Liver (tissue), 9 donors: Measurements from ENCODE around the gene WWC2. TPM values are rescaled to one million over a fixed set of nuclear protein-coding genes. Genes with fewer than 3 reads are reported as not detected.

Experiments used
- DNase-seq: peaks from one replicate; pipeline ENCODE4 v3.0.0-alpha.2; 2017; ENCODE audit warnings: low spot score
- H3K27ac ChIP-seq, 2 donors: one replicate each; pipeline ENCODE4 v1.7.0; 2013; ENCODE audit warnings: inconsistent platforms in 2 of 2, low read length in 2 of 2, control low read depth in 1 of 2, low read depth in 1 of 2, mild to moderate bottlenecking in 1 of 2
- H3K27me3 ChIP-seq, 4 donors: one replicate each; pipeline versions ENCODE4 v1.6.1 to v1.7.0; 2013; ENCODE audit warnings: low read length in 3 of 4, inconsistent platforms in 1 of 4, mild to moderate bottlenecking in 1 of 4, moderate library complexity in 1 of 4; ENCODE audit not compliant: control insufficient read depth in 4 of 4, insufficient read depth in 4 of 4
- H3K36me3 ChIP-seq, 4 donors: one replicate each; pipeline versions ENCODE4 v1.6.1 to v1.7.0; 2013; ENCODE audit warnings: low read length in 3 of 4, mild to moderate bottlenecking in 3 of 4, low read depth in 1 of 4, moderate library complexity in 1 of 4; ENCODE audit not compliant: control insufficient read depth in 4 of 4, insufficient read depth in 3 of 4
- H3K4me1 ChIP-seq, 4 donors: one replicate each; pipeline versions ENCODE4 v1.6.1 to v1.7.0; 2013; ENCODE audit warnings: low read length in 3 of 4, mild to moderate bottlenecking in 3 of 4, moderate library complexity in 1 of 4; ENCODE audit not compliant: control insufficient read depth in 4 of 4, insufficient read depth in 4 of 4
- H3K4me3 ChIP-seq, 3 donors: one replicate each; pipeline versions ENCODE4 v1.6.1 to v1.7.0; 2013; ENCODE audit warnings: low read length in 3 of 3, control low read depth in 1 of 3, low read depth in 1 of 3, mild to moderate bottlenecking in 1 of 3
- H3K9ac ChIP-seq, 2 donors: one replicate each; pipeline ENCODE4 v1.7.0; 2013; ENCODE audit warnings: low read length in 2 of 2, mild to moderate bottlenecking in 2 of 2, moderate library complexity in 2 of 2, control low read depth in 1 of 2, low read depth in 1 of 2
- H3K9me3 ChIP-seq, 4 donors: one replicate each; pipeline versions ENCODE4 v1.6.1 to v1.7.0; 2013; ENCODE audit warnings: low read length in 3 of 4; ENCODE audit not compliant: control insufficient read depth in 4 of 4
- ATF3 ChIP-seq: IDR thresholded peaks from 2 replicates; pipeline ENCODE4 v1.6.1; 2016; ENCODE audit warnings: antibody characterized with exemption
- EGR1 ChIP-seq, 2 donors: IDR thresholded peaks; 2 replicates each; pipeline ENCODE4 v1.6.1; 2016 to 2018; ENCODE audit warnings: antibody characterized with exemption in 2 of 2, low read depth in 2 of 2
- FOXA1 ChIP-seq: IDR thresholded peaks from 2 replicates; pipeline ENCODE4 v1.6.1; 2016; ENCODE audit warnings: antibody characterized with exemption
- FOXA2 ChIP-seq: IDR thresholded peaks from 2 replicates; pipeline ENCODE4 v1.6.1; 2016; ENCODE audit warnings: antibody characterized with exemption
- GABPA ChIP-seq, 2 donors: IDR thresholded peaks in 1 of 2; conservative IDR thresholded peaks in 1 of 2; 2 replicates each; pipeline ENCODE4 v1.6.1; 2016; ENCODE audit warnings: antibody characterized with exemption in 2 of 2, mild to moderate bottlenecking in 1 of 2, moderate library complexity in 1 of 2
- HNF4A ChIP-seq, 2 donors: conservative IDR thresholded peaks; 2 replicates each; pipeline ENCODE4 v1.6.1; 2016; ENCODE audit warnings: antibody characterized with exemption in 2 of 2, mild to moderate bottlenecking in 2 of 2
- HNF4G ChIP-seq: IDR thresholded peaks from 2 replicates; pipeline ENCODE4 v1.6.1; 2016; ENCODE audit warnings: antibody characterized with exemption
- JUND ChIP-seq, 2 donors: IDR thresholded peaks; 2 replicates each; pipeline ENCODE4 v1.6.1; 2016; ENCODE audit warnings: antibody characterized with exemption in 2 of 2
- MAX ChIP-seq: IDR thresholded peaks from 2 replicates; pipeline ENCODE4 v1.6.1; 2016; ENCODE audit warnings: antibody characterized with exemption
- NR2F2 ChIP-seq: IDR thresholded peaks from 2 replicates; pipeline ENCODE4 v1.6.1; 2016; ENCODE audit warnings: antibody characterized with exemption
- RAD21 ChIP-seq, 2 donors: IDR thresholded peaks; 2 replicates each; pipeline ENCODE4 v1.6.1; 2016; ENCODE audit warnings: antibody characterized with exemption in 2 of 2, mild to moderate bottlenecking in 2 of 2
- REST ChIP-seq: IDR thresholded peaks from 2 replicates; pipeline ENCODE4 v1.6.1; 2016; ENCODE audit warnings: antibody characterized with exemption, mild to moderate bottlenecking
- RXRA ChIP-seq, 2 donors: IDR thresholded peaks; 2 replicates each; pipeline ENCODE4 v1.6.1; 2017 to 2018; ENCODE audit warnings: antibody characterized with exemption in 2 of 2, mild to moderate bottlenecking in 1 of 2
- SP1 ChIP-seq: IDR thresholded peaks from 2 replicates; pipeline ENCODE4 v1.6.1; 2018; ENCODE audit warnings: antibody characterized with exemption, mild to moderate bottlenecking
- TAF1 ChIP-seq: conservative IDR thresholded peaks from 2 replicates; pipeline ENCODE4 v1.6.1; 2016; ENCODE audit warnings: antibody characterized with exemption, mild to moderate bottlenecking
- YY1 ChIP-seq: IDR thresholded peaks from 2 replicates; pipeline ENCODE4 v1.6.1; 2016; ENCODE audit warnings: antibody characterized with exemption, mild to moderate bottlenecking
- WGBS: extraction: QIAGEN DNeasy Blood & Tissue Kit; methylation state at CpG from one replicate; pipeline ENCODE4 v1.1.7; 2013; 5-methylcytosine and 5-hydroxymethylcytosine counted together
- polyA plus RNA-seq, 2 donors: library from polyadenylated mRNA; stranded (reverse) in 1 of 2; unstranded in 1 of 2; fragments of 200-250 nt in 1 of 2; fragments of >200 nt in 1 of 2; fragmentation: Nextera tagmentation in 1 of 2; extraction: Ambion mirVana in 1 of 2; gene quantifications; one replicate each; pipeline versions ENCODE4 v1.2.1 to v1.2.3, GENCODE V29; 2013 to 2015
- total RNA-seq, 2 donors: library from RNA; depleted of rRNA; stranded (reverse); fragments of >200 nt; gene quantifications; one replicate each; pipeline ENCODE4 v1.2.3, GENCODE V29; 2014
- TF ChIP-seq, protein P1 (sequence below): IDR thresholded peaks from 2 replicates; pipeline ENCODE4 v1.6.1; 2016; ENCODE audit warnings: antibody characterized with exemption
- TF ChIP-seq, protein P2 (sequence below): fragments of 150-350 bp; IDR thresholded peaks from 2 replicates; pipeline ENCODE4 v1.5.1; 2017; ENCODE audit warnings: improper control_type of control experiment, low read depth, low read length; ENCODE audit not compliant: missing input control
- donor health status: healthy.
- donor health status: healthy.
- donor health status: healthy.
- donor health status: healthy.
- donor health status: healthy.

WWC2 gene
- total and polyA plus RNA-seq, 4 donors = 8.6 to 60.1 (median 13.3) TPM

- H3K4me1 ChIP-seq = peaks cover 1 to 35% (median 26%) of the 10 kb centered on the region in 4 donors
- H3K27me3 ChIP-seq = no peaks in the 10 kb centered on the region
- 79% methylated on average over 8 of the region's 8 CpGs for WGBS
- DNase-seq = no peak
- TF ChIP-seq FOXA2 (no peak), RAD21 (IDR thresholded peaks at IDR 0.05) (no peak), HNF4G (no peak), NR2F2 (no peak), FOXA1 (no peak)
- no peaks in the 10 kb centered on the region for H3K9me3 ChIP-seq
- peaks cover 0 to 30% (median 26%) of the 10 kb centered on the region in 4 donors for H3K36me3 ChIP-seq
- no peak overlapping the region for H3K4me3 ChIP-seq
- H3K27ac ChIP-seq = no peak overlapping the region
- H3K9ac ChIP-seq = no peak overlapping the region
Observed at GRCh38 chr4:183263787-183264386, 164.8 kb downstream of the WWC2 start.

GRCh38 chr4:183264614-183265013 is 165.6 kb downstream of the WWC2 start:
- WGBS = 90% methylated on average over 1 of the region's 1 CpG
- H3K36me3 ChIP-seq = peaks cover 0 to 36% (median 29%) of the 10 kb centered on the region in 4 donors
- H3K27me3 ChIP-seq = no peaks in the 10 kb centered on the region
- no peaks in the 10 kb centered on the region for H3K9me3 ChIP-seq
- H3K27ac ChIP-seq = no peak overlapping the region
- TF ChIP-seq RAD21 (IDR thresholded peaks at IDR 0.05) = no peak
- TF ChIP-seq FOXA2 = no peak
- TF ChIP-seq MAX = no peak
- no peak for TF ChIP-seq HNF4A (conservative IDR thresholded peaks at IDR 0.05)
- TF ChIP-seq, protein P1, sequence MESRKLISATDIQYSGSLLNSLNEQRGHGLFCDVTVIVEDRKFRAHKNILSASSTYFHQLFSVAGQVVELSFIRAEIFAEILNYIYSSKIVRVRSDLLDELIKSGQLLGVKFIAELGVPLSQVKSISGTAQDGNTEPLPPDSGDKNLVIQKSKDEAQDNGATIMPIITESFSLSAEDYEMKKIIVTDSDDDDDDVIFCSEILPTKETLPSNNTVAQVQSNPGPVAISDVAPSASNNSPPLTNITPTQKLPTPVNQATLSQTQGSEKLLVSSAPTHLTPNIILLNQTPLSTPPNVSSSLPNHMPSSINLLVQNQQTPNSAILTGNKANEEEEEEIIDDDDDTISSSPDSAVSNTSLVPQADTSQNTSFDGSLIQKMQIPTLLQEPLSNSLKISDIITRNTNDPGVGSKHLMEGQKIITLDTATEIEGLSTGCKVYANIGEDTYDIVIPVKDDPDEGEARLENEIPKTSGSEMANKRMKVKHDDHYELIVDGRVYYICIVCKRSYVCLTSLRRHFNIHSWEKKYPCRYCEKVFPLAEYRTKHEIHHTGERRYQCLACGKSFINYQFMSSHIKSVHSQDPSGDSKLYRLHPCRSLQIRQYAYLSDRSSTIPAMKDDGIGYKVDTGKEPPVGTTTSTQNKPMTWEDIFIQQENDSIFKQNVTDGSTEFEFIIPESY = no peak
- no peak for TF ChIP-seq FOXA1
- no peak for TF ChIP-seq TAF1
- no peak for TF ChIP-seq NR2F2
- TF ChIP-seq SP1 = no peak
- TF ChIP-seq RXRA (IDR thresholded peaks at IDR 0.05) = no peak
- TF ChIP-seq ATF3 = no peak
- TF ChIP-seq YY1 = no peak
- TF ChIP-seq, protein P2, sequence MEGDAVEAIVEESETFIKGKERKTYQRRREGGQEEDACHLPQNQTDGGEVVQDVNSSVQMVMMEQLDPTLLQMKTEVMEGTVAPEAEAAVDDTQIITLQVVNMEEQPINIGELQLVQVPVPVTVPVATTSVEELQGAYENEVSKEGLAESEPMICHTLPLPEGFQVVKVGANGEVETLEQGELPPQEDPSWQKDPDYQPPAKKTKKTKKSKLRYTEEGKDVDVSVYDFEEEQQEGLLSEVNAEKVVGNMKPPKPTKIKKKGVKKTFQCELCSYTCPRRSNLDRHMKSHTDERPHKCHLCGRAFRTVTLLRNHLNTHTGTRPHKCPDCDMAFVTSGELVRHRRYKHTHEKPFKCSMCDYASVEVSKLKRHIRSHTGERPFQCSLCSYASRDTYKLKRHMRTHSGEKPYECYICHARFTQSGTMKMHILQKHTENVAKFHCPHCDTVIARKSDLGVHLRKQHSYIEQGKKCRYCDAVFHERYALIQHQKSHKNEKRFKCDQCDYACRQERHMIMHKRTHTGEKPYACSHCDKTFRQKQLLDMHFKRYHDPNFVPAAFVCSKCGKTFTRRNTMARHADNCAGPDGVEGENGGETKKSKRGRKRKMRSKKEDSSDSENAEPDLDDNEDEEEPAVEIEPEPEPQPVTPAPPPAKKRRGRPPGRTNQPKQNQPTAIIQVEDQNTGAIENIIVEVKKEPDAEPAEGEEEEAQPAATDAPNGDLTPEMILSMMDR = no peak
- no peak for TF ChIP-seq REST
- TF ChIP-seq GABPA (IDR thresholded peaks at IDR 0.05 in 1 of 2, conservative IDR thresholded peaks at IDR 0.05 in 1 of 2) = no peak
- TF ChIP-seq JUND (IDR thresholded peaks at IDR 0.05) = no peak
- no peak for TF ChIP-seq HNF4G
- no peak for TF ChIP-seq EGR1 (IDR thresholded peaks at IDR 0.05; ENCODE audit: low read depth in 2 of 2)
- no peak for DNase-seq
- no peak overlapping the region for H3K9ac ChIP-seq
- H3K4me1 ChIP-seq = peaks cover 0 to 30% (median 25%) of the 10 kb centered on the region in 4 donors
- no peak overlapping the region for H3K4me3 ChIP-seq
